Keratinocyte (primary cell): Measurements from ENCODE around the gene PPP2R5E.

Experiments used
- EZH2 ChIP-seq: IDR thresholded peaks from one replicate; pipeline ENCODE4 v1.6.1; 2012; ENCODE audit warnings: inconsistent platforms, mild to moderate bottlenecking, low read length, moderate library complexity
- TF ChIP-seq, protein P1 (sequence below), 3 experiments: IDR thresholded peaks in 1 of 3; conservative IDR thresholded peaks in 1 of 3; optimal IDR thresholded peaks in 1 of 3; 2 replicates in 2 of 3; 3 replicates in 1 of 3; pipeline versions ENCODE3 to v1.5.1; 2011; ENCODE audit warnings: low read length in 3 of 3, mild to moderate bottlenecking in 3 of 3, moderate library complexity in 2 of 3, control low read depth in 1 of 3, inconsistent platforms in 1 of 3; ENCODE audit not compliant: insufficient read depth in 2 of 3; ENCODE audit errors: extremely low read depth in 1 of 3

DNA sequence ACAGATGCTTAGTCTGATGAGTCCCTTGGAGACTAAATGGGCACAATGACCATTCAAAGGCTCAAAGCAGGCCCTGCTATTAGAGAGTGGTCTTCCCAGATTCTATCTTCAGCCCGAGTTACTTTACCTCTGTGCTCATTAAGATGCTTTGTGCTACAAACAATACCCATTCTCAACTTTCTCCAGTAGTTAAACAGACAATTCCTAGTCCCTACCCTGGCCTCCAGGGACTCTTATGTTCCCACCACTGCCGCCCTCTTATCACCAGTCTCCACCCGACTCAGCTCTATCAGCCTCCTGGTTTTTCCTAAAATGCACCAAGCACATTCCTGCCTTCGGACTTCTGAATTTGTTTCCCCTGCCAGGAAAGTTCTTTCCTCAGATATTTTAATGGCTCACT lies 198.8 kb downstream of the PPP2R5E start:
- TF ChIP-seq, protein P1, sequence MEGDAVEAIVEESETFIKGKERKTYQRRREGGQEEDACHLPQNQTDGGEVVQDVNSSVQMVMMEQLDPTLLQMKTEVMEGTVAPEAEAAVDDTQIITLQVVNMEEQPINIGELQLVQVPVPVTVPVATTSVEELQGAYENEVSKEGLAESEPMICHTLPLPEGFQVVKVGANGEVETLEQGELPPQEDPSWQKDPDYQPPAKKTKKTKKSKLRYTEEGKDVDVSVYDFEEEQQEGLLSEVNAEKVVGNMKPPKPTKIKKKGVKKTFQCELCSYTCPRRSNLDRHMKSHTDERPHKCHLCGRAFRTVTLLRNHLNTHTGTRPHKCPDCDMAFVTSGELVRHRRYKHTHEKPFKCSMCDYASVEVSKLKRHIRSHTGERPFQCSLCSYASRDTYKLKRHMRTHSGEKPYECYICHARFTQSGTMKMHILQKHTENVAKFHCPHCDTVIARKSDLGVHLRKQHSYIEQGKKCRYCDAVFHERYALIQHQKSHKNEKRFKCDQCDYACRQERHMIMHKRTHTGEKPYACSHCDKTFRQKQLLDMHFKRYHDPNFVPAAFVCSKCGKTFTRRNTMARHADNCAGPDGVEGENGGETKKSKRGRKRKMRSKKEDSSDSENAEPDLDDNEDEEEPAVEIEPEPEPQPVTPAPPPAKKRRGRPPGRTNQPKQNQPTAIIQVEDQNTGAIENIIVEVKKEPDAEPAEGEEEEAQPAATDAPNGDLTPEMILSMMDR (optimal IDR thresholded peaks at IDR 0.05 in 1 of 3, IDR thresholded peaks at IDR 0.05 in 1 of 3, conservative IDR thresholded peaks at IDR 0.05 in 1 of 3; ENCODE audit: extremely low read depth in 1 of 3, insufficient read depth in 2 of 3, low read length in 3 of 3), result no peak
- no peak for TF ChIP-seq EZH2
